HG03039 (cell line): ENCODE data around the gene DCAKD.

Source experiments
- ATAC-seq: cut with Tn5 transposase; IDR thresholded peaks from one replicate; pipeline ENCODE4 v1.9.1; 2021; ENCODE audit warnings: mild to moderate bottlenecking, moderate library complexity; ENCODE audit not compliant: unreplicated experiment

DCAKD gene

GRCh38 chr17:45006927-45007461 is 44.4 kb downstream of the DCAKD start:
- no peak for ATAC-seq

DNA sequence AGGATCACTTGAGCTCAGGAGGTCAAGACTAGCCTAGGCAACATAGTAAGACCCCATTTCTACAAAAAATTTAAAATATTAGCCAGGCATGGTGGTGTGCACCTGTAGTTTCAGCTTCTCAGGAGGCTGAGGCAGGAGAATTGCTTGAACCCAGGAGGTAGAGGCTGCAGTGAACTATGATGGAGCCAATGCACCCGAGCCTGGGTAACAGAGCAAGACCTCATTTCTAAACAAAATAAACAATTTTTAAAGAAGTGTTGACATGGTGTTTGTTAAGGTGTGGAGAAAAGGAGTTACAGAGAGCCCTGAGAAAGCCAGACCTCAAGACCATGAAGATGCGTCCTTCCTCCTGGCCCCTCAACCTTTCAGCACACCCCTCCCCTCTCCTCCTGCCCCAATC is 45.7 kb downstream of the DCAKD start:
- ATAC-seq = no peak

DNA sequence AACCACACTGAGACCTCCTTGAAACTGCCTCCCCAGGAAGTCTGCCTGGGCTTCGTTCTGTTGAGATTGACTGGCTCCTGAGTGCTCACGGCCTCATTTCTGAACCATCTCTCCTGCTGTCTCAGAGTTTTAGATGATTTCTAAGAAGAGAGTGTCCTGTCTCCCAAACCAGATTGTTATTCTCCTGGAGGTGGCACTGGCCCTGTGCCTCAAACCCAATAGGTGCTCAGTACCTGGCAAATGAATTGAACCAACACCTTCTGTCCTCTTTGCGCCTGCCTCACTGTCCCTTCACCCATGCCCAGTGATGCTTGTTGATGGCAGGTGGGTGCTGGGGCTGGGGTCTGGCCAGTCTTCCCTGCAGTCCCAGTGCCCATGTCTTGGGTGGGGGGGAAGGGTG is 47.0 kb downstream of the DCAKD start:
- no peak for ATAC-seq

- no peak for ATAC-seq
Observed at GRCh38 chr17:45003877-45004276, 47.6 kb downstream of the DCAKD start.

DNA sequence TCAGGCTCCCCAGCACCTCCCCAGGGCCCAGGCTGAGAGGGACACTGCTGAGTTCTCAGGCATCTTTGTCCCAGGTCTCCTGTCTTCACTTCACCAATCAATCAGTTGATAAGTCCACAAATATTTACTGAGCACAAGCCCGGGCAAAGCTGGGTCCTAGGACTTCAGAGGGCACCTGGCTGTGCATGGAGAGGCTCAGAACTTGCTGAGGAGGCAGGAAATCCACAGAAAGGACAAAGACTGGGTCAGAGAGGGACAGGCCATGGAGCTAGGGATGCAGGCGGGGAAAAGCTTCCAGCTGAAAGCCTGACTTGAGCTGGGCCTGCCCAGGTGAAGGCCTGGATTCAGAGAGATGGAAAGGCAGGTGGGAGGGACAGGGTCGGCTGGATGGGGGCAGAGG is 50.1 kb downstream of the DCAKD start:
- no peak for ATAC-seq

- ATAC-seq = no peak
Observed at GRCh38 chr17:44999433-44999832, 52.0 kb downstream of the DCAKD start.

DNA sequence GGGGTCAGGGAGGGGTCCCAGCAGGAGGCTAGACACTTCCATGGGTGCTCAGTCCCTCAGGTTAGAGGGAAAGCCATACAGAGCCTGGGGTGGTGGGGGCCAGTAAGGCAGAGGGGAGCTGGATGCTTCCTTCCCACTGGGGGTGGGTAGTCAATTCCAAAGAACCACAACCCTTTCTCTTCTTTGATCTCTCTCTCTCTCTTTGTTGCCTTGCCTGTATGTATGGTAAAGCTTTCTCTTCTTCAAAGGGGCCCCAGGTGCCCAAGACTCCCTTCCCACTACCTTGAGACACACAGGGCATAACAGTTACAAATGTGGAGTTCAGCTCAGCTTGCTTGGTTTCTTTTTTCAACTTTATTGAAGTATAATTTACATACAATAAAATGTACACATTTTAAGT is 52.8 kb downstream of the DCAKD start:
- ATAC-seq = no peak

DNA sequence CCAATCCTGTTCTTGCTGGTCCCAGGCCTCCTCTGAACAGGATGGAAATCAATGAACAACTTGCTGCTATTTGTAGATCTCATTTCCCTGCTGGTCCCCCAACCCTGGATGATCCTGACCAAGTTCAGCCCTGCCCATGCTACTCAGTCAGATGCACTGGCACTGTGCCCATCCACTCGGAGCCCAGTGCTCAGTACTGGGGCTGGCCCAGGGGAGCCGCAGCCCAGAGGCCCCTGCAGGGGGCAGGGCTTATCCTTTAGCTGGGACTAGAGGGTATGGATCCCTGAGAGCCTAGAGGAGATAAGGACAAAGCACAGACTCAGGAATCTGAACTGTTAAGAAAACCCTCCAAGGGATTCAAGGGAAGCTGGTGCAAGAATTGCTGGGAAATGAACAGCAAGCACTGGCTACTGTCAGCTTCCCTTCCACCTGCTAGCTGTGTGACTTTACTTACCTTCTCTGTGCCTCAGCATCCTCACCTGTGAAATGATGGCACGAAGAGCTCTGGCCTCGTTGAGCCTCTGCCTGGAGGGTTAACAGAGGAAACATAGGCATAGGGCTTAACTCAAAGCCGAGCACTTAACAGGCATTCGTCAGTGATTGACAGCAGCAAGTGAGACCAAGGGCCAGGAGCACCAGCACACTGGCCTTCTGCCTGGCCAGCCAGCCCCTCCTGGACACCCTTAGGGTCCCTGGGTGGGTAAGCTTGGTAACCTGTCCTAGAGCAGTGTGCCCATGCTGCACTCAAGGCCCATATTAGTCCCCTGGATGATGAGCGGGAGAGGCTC is 53.5 kb downstream of the DCAKD start:
- no peak for ATAC-seq

- ATAC-seq = no peak
Observed at GRCh38 chr17:44996304-44996703, 55.1 kb downstream of the DCAKD start.

GRCh38 chr17:44995436-44996001 is 55.9 kb downstream of the DCAKD start:
- ATAC-seq = no peak

DNA sequence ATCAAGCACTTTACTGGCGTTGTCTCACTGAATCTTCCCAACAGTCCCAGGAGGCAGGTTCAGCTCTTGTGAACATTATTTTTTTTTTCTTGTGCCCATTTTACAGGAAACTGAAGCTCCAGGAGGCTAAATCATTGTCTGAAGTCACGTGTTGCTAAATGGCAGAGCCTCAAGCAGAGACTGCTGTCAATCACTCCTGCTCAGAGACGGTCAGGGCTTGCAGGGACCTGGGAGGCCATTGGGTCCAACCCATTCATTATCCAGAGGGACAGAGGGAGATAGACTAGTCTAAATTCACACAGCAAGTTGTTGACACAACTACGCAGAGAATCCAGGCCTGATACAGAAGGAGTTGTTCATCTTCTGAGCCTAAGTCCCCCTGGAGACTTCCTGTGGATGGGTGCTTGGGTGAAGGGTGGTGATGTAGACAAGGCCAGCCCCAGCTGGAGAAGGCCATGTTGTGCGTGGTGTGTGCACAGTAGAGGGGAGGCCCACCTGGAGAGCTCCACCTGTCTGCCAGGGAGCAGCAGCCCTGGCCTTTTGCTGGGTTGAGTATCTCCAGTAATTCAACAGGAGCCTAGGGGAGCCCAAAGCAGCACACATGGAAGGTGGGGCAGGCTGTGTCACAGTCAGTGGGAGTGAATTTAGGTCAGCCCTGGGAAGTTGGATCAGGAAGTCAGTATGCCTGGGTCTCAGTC is 59.0 kb downstream of the DCAKD start:
- ATAC-seq = no peak

GRCh38 chr17:44990994-44991393 is 60.4 kb downstream of the DCAKD start:
- no peak for ATAC-seq

- ATAC-seq = no peak
Observed at GRCh38 chr17:44989552-44990138, 61.8 kb downstream of the DCAKD start.

GRCh38 chr17:44988044-44988942 is 63.1 kb downstream of the DCAKD start:
- no peak for ATAC-seq

DNA sequence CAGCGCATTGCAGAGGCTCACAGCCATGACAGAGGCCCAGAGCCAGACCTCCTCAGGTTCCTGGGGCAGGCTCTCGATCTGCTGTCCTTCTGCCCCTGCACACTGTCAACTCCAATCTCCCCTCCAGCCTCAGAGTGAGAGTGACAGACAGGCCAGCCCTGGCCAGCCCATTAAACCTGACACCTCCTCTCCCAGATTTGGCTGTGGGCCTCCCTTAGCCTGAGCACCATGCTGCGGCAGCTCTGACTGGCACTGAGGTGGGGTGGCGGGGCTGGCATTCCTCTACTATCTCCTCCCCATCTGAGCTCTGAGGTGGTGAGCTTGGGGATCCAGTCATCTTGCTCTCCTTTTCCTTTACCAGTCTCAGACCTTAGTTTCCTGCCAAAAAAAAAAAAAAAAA is 67.9 kb downstream of the DCAKD start:
- no peak for ATAC-seq

DNA sequence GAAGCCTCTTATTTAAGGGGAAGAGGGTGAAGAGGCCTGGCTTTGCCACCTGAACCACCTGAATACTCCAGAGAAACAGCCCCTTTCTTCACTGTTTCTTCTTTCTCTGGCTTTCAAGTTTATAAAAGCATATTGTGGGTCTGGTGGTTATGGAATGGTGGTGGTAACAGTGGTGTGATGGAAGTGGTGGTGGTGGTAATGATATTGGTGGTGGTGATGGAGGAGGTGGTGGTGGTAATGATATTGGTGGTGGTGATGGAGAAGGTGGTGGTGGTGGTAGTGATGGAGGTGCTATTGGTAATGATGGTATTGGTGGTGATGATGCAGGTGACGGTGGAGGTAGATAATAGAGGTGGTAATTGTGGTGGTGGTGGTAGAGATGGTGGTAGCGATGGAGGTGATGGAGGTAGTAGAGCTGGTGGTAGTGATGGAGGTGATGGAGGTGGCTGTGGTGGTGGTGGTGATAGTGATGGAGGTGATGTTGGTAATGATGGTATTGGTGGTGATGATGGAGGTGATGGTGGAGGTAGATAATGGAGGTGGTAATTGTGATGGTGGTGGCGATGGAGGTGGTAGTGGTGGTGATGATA is 69.2 kb downstream of the DCAKD start:
- no peak for ATAC-seq

DNA sequence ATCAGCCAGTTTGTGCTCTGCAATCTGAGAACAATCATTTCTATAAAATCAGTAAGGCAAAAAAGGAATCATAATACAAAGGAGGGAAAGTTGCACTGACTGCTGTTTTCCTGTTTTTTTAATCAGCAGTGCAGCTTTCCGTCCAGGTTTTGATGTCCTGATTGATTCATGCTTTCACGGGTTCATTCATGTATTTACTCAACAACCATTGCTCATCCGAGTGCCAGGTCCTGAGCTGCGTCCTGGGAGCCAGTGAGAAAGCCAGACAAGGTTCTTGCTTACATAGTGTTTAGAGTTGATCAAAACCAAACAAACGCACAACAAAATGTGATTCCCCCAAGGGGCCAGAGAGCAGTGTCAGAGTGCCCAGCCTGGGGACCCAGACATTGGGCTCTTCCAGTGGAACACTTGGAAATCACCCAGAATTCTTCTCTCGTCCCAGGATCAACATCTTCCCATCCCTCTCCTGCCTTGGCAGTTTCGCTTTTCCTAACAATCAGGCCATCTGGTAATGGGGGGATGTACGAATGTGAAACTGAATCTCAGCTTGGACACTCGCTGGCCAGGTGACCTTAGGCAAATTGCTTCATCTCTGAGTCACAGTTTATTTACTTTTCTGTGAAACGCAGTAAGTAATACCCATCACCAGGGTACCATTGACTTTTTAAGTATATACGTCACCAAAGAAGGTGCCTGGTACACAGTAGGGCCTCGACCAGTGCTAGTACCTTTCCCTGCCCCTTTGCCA is 70.0 kb downstream of the DCAKD start:
- no peak for ATAC-seq

DNA sequence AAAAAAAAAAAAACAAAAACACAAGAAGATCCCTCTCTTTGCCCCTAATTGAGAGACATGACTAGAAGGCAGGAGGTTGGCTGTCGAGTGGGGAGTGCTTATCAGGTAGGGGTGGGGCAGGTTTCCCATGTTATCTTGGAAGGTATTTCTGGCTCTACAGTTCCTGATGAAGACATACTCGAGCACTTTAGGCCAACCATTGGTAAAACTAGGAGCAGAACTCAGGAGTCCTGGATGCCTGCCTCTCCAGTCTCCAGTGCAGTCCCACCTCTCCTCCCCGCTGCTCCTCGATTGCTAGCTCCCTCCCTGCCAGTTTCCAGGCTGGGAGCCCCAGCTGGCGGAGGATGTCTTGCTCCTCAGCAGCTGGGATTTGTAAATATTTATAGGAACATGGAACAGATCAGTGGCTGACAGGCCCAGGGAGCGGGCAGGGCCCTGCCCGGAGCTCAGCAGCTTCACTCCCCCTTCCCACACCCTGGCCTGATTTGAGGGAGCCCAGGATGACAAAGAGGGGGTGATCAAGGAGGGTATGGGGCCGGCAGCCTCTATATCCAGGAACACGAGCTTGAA is 71.9 kb downstream of the DCAKD start:
- no peak for ATAC-seq

GRCh38 chr17:44978807-44979206 is 72.6 kb downstream of the DCAKD start:
- no peak for ATAC-seq
